ENCODE results near the gene GRM1. TPM values are rescaled to one million over a fixed set of nuclear protein-coding genes. Genes with fewer than 3 reads are reported as not detected.

Gene GRM1
- total and polyA plus RNA-seq, 9 donors: 0.02 to 0.24 (median 0.10) TPM

GRCh38 chr6:146189131-146189530, 160.3 kb downstream of the GRM1 start:
- no peaks in the 10 kb centered on the region for H3K36me3 ChIP-seq
- no peak overlapping the region for H3K27ac ChIP-seq
- H3K4me1 ChIP-seq (ENCODE audit: insufficient read depth): no peaks in the 10 kb centered on the region
- no peaks in the 10 kb centered on the region for H3K9me3 ChIP-seq
- DNase-seq: no peak
- no peak overlapping the region for H3K4me3 ChIP-seq
- H3K27me3 ChIP-seq: no peaks in the 10 kb centered on the region
- TF ChIP-seq POLR2A (IDR thresholded peaks at IDR 0.05) (no peak), EP300 (IDR thresholded peaks at IDR 0.05) (no peak)
- TF ChIP-seq, protein P1, sequence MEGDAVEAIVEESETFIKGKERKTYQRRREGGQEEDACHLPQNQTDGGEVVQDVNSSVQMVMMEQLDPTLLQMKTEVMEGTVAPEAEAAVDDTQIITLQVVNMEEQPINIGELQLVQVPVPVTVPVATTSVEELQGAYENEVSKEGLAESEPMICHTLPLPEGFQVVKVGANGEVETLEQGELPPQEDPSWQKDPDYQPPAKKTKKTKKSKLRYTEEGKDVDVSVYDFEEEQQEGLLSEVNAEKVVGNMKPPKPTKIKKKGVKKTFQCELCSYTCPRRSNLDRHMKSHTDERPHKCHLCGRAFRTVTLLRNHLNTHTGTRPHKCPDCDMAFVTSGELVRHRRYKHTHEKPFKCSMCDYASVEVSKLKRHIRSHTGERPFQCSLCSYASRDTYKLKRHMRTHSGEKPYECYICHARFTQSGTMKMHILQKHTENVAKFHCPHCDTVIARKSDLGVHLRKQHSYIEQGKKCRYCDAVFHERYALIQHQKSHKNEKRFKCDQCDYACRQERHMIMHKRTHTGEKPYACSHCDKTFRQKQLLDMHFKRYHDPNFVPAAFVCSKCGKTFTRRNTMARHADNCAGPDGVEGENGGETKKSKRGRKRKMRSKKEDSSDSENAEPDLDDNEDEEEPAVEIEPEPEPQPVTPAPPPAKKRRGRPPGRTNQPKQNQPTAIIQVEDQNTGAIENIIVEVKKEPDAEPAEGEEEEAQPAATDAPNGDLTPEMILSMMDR (IDR thresholded peaks at IDR 0.05): no peak
- 62 to 74% (median 63%) methylated on average over 3 of the region's 3 CpGs for WGBS, 3 donors
- intact Hi-C loops (cut with DNase I): no loop called here

- TF ChIP-seq POLR2A (IDR thresholded peaks at IDR 0.05) (no peak), EP300 (IDR thresholded peaks at IDR 0.05) (no peak)
- TF ChIP-seq, protein P1 (IDR thresholded peaks at IDR 0.05): no peak
- WGBS, 3 donors: 75 to 86% (median 79%) methylated on average over 2 of the region's 2 CpGs
- Histone ChIP-seq H3K4me3 (no peak overlapping the region), H3K27me3 (no peaks in the 10 kb centered on the region), H3K4me1 (ENCODE audit: insufficient read depth) (no peaks in the 10 kb centered on the region), H3K36me3 (no peaks in the 10 kb centered on the region), H3K9me3 (no peaks in the 10 kb centered on the region), H3K27ac (no peak overlapping the region)
- intact Hi-C loops (cut with DNase I): no loop called here
- no peak for DNase-seq
Observed at GRCh38 chr6:146190581-146190980, 161.7 kb downstream of the GRM1 start.

DNA sequence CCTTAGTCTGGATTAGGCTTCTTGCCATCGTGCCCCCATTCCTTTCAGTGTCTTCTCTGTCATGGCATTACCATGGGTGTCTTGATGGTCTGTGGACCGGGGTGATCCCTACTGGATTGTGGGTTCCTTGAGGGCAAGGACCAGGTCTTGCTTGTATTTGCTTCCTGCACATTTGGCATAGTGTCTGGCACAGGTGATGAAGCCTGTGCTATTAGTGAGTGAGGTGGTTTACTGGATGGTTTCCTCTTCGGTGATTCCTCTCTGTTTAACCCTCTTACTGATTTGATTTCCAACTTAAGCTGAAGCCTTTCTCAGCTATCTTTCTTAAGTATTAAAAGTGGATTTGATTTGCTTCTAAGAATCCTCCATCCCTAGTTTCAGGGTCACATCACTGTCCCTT, 162.3 kb downstream of the GRM1 start:
- H3K4me1 ChIP-seq (ENCODE audit: insufficient read depth): no peaks in the 10 kb centered on the region
- no peak for DNase-seq
- TF ChIP-seq POLR2A (IDR thresholded peaks at IDR 0.05) (no peak), EP300 (IDR thresholded peaks at IDR 0.05) (no peak)
- TF ChIP-seq, protein P1 (IDR thresholded peaks at IDR 0.05): no peak
- H3K27me3 ChIP-seq: no peaks in the 10 kb centered on the region
- intact Hi-C loops (cut with DNase I): no loop called here
- 74 to 86% (median 78%) methylated on average over 3 of the region's 3 CpGs for WGBS, 3 donors
- H3K27ac ChIP-seq: no peak overlapping the region
- H3K36me3 ChIP-seq: no peaks in the 10 kb centered on the region
- H3K4me3 ChIP-seq: no peak overlapping the region
- H3K9me3 ChIP-seq: no peaks in the 10 kb centered on the region

DNA sequence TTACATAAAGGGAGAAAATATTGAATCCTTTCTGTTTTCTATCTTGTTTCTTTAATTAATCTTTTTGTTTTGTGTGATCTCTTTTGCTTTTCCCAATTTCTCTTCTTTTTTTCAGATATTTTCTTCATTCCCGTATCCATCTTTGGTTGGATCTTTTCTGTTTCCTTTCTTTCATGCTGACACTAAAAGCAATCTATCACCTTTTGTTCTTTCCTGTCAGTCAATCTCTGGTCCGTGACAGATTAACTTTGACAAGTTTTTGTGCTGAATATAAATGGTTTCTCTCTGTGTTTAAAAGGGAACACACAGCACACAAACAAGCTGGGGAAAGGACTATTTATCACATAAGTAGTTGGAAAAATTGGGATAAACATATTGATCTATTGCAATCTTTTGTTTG, 162.8 kb downstream of the GRM1 start:
- WGBS, 3 donors: 75 to 80% (median 76%) methylated on average over 2 of the region's 2 CpGs
- DNase-seq: no peak
- Histone ChIP-seq H3K36me3 (no peaks in the 10 kb centered on the region), H3K9me3 (no peaks in the 10 kb centered on the region), H3K27me3 (no peaks in the 10 kb centered on the region), H3K27ac (no peak overlapping the region), H3K4me1 (ENCODE audit: insufficient read depth) (no peaks in the 10 kb centered on the region), H3K4me3 (no peak overlapping the region)
- intact Hi-C loops (cut with DNase I): no loop called here
- TF ChIP-seq EP300 (IDR thresholded peaks at IDR 0.05) (no peak), POLR2A (IDR thresholded peaks at IDR 0.05) (no peak)

GRCh38 chr6:146194434-146194833, 165.6 kb downstream of the GRM1 start:
- TF ChIP-seq POLR2A (IDR thresholded peaks at IDR 0.05) (no peak), EP300 (IDR thresholded peaks at IDR 0.05) (no peak)
- TF ChIP-seq, protein P1 (IDR thresholded peaks at IDR 0.05): no peak
- H3K9me3 ChIP-seq: no peaks in the 10 kb centered on the region
- intact Hi-C loops (cut with DNase I): no loop called here
- H3K27me3 ChIP-seq: no peaks in the 10 kb centered on the region
- no peak for DNase-seq
- no peaks in the 10 kb centered on the region for H3K4me1 ChIP-seq (ENCODE audit: insufficient read depth)
- no peak overlapping the region for H3K4me3 ChIP-seq
- no peaks in the 10 kb centered on the region for H3K36me3 ChIP-seq
- no peak overlapping the region for H3K27ac ChIP-seq
- 47 to 58% (median 52%) methylated on average over 4 of the region's 4 CpGs for WGBS, 3 donors

Data from ovary (tissue), 9 donors.